ENCODE measurements around the gene STMN3. TPM values are rescaled to one million over a fixed set of nuclear protein-coding genes. Genes with fewer than 3 reads are reported as not detected.
"Not testable (repeated sequence)": the region's sequence is repeated elsewhere in the genome, so short reads cannot be mapped to it uniquely, and the experiment has no call there.

The STMN3 gene
- total RNA-seq, 6 donors from 2014 or later = 2.1 to 16.5 (median 9.1) TPM

- DNase-seq (no peak), ATAC-seq (ENCODE audit: low FRiP score in 2 of 2) (peak in 1 of 2 donors; percentile 46)
- H3K4me1 ChIP-seq = peaks cover 0 to 7% (median 2%) of the 10 kb centered on the region in 4 donors
- no peak overlapping the region for H3K4me3 ChIP-seq
- peaks cover 7 to 31% (median 13%) of the 10 kb centered on the region in 4 donors for H3K36me3 ChIP-seq
- H3K9me3 ChIP-seq = no peaks in the 10 kb centered on the region
- WGBS, 2 donors = 73 to 86% methylated on average over 9 of the region's 9 CpGs
- no peak for TF ChIP-seq CTCF (IDR thresholded peaks at IDR 0.05)
- TF ChIP-seq EP300 (IDR thresholded peaks at IDR 0.05) = no peak
- no peak for TF ChIP-seq POLR2AphosphoS5 (IDR thresholded peaks at IDR 0.05)
- TF ChIP-seq POLR2A (IDR thresholded peaks at IDR 0.05) = no peak
- no peaks in the 10 kb centered on the region for H3K27me3 ChIP-seq
- no peak overlapping the region for H3K27ac ChIP-seq
These were observed 46.5 kb downstream of the STMN3 start for GRCh38 chr20:63606686-63607085.

DNA sequence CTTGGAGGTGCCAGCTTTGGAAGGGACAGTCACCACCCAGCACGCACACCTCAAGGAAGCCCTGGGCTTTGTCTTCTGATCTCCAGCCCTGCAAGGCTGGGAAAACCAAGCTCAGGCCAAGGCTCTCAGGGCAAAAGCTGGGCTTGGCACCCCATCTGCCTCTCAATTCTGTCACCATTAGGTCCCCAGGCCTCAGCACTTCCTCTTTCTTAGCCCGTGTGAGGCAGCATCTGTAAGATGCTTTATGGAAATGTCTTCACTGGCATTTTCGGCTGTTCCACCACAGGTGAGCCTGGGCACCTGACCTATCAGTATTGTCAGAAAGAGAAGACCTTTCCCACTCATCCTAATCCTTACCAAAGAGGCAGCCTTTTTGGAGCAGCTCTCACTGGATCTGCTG, 50.9 kb downstream of the STMN3 start:
- ATAC-seq (ENCODE audit: low FRiP score in 2 of 2) (no peak), DNase-seq (no peak)
- WGBS, 2 donors = 85 to 92% methylated on average over 3 of the region's 3 CpGs
- Histone ChIP-seq H3K27me3 (no peaks in the 10 kb centered on the region), H3K4me3 (no peak overlapping the region), H3K27ac (no peak overlapping the region), H3K9me3 (no peaks in the 10 kb centered on the region), H3K36me3 (peaks cover 7 to 71% (median 38%) of the 10 kb centered on the region in 4 donors), H3K4me1 (peaks cover 0 to 7% (median 2%) of the 10 kb centered on the region in 4 donors)
- TF ChIP-seq POLR2A (IDR thresholded peaks at IDR 0.05) (no peak), EP300 (IDR thresholded peaks at IDR 0.05) (no peak), CTCF (IDR thresholded peaks at IDR 0.05) (no peak), POLR2AphosphoS5 (IDR thresholded peaks at IDR 0.05) (no peak)

GRCh38 chr20:63601679-63602078, 51.5 kb downstream of the STMN3 start:
- DNase-seq; ATAC-seq (ENCODE audit: low FRiP score in 2 of 2); H3K9me3 ChIP-seq; H3K27ac ChIP-seq; H3K27me3 ChIP-seq; H3K4me3 ChIP-seq; H3K4me1 ChIP-seq: not testable (repeated sequence)
- peaks cover 7 to 75% (median 39%) of the 10 kb centered on the region in 4 donors for H3K36me3 ChIP-seq
- 65 to 74% methylated on average over 6 to 8 of the region's 8 CpGs for WGBS, 2 donors

GRCh38 chr20:63599396-63600050, 53.7 kb downstream of the STMN3 start:
- 94 to 96% methylated on average over 27 of the region's 27 CpGs for WGBS, 2 donors
- H3K36me3 ChIP-seq = peaks cover 7 to 93% (median 52%) of the 10 kb centered on the region in 4 donors
- no peak overlapping the region for H3K4me3 ChIP-seq

More at GRCh38 chr20:63599396-63600050, 53.7 kb downstream of the STMN3 start:
- Histone ChIP-seq H3K4me1 (no peaks in the 10 kb centered on the region), H3K9me3 (no peaks in the 10 kb centered on the region), H3K27me3 (no peaks in the 10 kb centered on the region), H3K27ac (no peak overlapping the region)
- TF ChIP-seq POLR2A (IDR thresholded peaks at IDR 0.05) (no peak), EP300 (IDR thresholded peaks at IDR 0.05) (no peak), CTCF (IDR thresholded peaks at IDR 0.05) (no peak), POLR2AphosphoS5 (IDR thresholded peaks at IDR 0.05) (no peak)
- DNase-seq (no peak), ATAC-seq (ENCODE audit: low FRiP score in 2 of 2) (no peak)
